Parathyroid adenoma (tissue), 2 donors: ENCODE measurements around the gene CAPS.
"Not testable (repeated sequence)": the region's sequence is repeated elsewhere in the genome, so short reads cannot be mapped to it uniquely, and the experiment has no call there.

ENCODE experiments used
- H2AFZ ChIP-seq: fragments of 300-600 bp; sonication (generic); one replicate; pipeline ENCODE4 v1.7.0; 2017; ENCODE audit warnings: antibody characterized with exemption, mild to moderate bottlenecking
- H3K27ac ChIP-seq: fragments of 300-600 bp; sonication (generic); one replicate; pipeline ENCODE4 v1.7.0; 2017
- H3K27me3 ChIP-seq: fragments of 300-600 bp; sonication (generic); one replicate; pipeline ENCODE4 v1.7.0; 2017; ENCODE audit warnings: low read length; ENCODE audit not compliant: control insufficient read depth, insufficient read depth
- H3K36me3 ChIP-seq: fragments of 300-600 bp; sonication (generic); one replicate; pipeline ENCODE4 v1.7.0; 2017; ENCODE audit warnings: low read length; ENCODE audit not compliant: control insufficient read depth, insufficient read depth
- H3K4me1 ChIP-seq: fragments of 300-600 bp; sonication (generic); one replicate; pipeline ENCODE4 v1.7.0; 2017; ENCODE audit warnings: control low read depth
- H3K4me2 ChIP-seq: fragments of 300-600 bp; sonication (generic); one replicate; pipeline ENCODE4 v1.7.0; 2017; ENCODE audit warnings: low read length
- H3K4me3 ChIP-seq: fragments of 300-600 bp; sonication (generic); one replicate; pipeline ENCODE4 v1.7.0; 2017; ENCODE audit warnings: low read depth, low read length
- H3K79me2 ChIP-seq: fragments of 300-600 bp; sonication (generic); one replicate; pipeline ENCODE4 v1.7.0; 2017; ENCODE audit warnings: control low read depth
- H3K9ac ChIP-seq: fragments of 300-600 bp; sonication (generic); one replicate; pipeline ENCODE4 v1.7.0; 2017; ENCODE audit warnings: mild to moderate bottlenecking
- H3K9me3 ChIP-seq: fragments of 300-600 bp; sonication (generic); one replicate; pipeline ENCODE4 v1.7.0; 2017; ENCODE audit warnings: low read length; ENCODE audit not compliant: control insufficient read depth
- CTCF ChIP-seq: fragments of 300-600 bp; sonication (generic); IDR thresholded peaks from one replicate; pipeline ENCODE4 v1.7.0; 2017; ENCODE audit warnings: antibody characterized with exemption, mild to moderate bottlenecking
- donor health status: primary hyperparathyroidism.

The CAPS gene

GRCh38 chr19:5870986-5871394 is 43.1 kb upstream of the CAPS start:
- no peaks in the 10 kb centered on the region for H3K27me3 ChIP-seq
- H3K27ac ChIP-seq: no peak overlapping the region

GRCh38 chr19:5873617-5874199 is 40.3 kb upstream of the CAPS start:
- Histone ChIP-seq H3K4me1 (no peaks in the 10 kb centered on the region), H3K4me3 (no peak overlapping the region), H3K4me2 (no peak overlapping the region), H3K79me2 (no peaks in the 10 kb centered on the region), H3K27me3 (no peaks in the 10 kb centered on the region), H3K36me3 (no peaks in the 10 kb centered on the region), H3K27ac (no peak overlapping the region), H2AFZ (no peak overlapping the region), H3K9me3 (no peaks in the 10 kb centered on the region), H3K9ac (no peak overlapping the region)
- TF ChIP-seq CTCF: no peak

More at GRCh38 chr19:5870986-5871394, 43.1 kb upstream of the CAPS start:
- no peak for TF ChIP-seq CTCF
- no peak overlapping the region for H3K4me2 ChIP-seq
- H3K4me1 ChIP-seq: no peaks in the 10 kb centered on the region
- no peaks in the 10 kb centered on the region for H3K36me3 ChIP-seq
- H3K9ac ChIP-seq: no peak overlapping the region
- no peaks in the 10 kb centered on the region for H3K9me3 ChIP-seq
- H3K4me3 ChIP-seq: no peak overlapping the region
- H3K79me2 ChIP-seq: no peaks in the 10 kb centered on the region
- no peak overlapping the region for H2AFZ ChIP-seq

GRCh38 chr19:5874496-5874895 is 39.6 kb upstream of the CAPS start:
- not testable (repeated sequence) for H2AFZ ChIP-seq, H3K27me3 ChIP-seq, H3K79me2 ChIP-seq, H3K36me3 ChIP-seq, H3K27ac ChIP-seq, H3K4me1 ChIP-seq, H3K9ac ChIP-seq, H3K4me3 ChIP-seq, H3K4me2 ChIP-seq, H3K9me3 ChIP-seq

GRCh38 chr19:5877427-5877826 is 36.6 kb upstream of the CAPS start:
- Histone ChIP-seq H3K9ac (no peak overlapping the region), H3K4me3 (no peak overlapping the region), H3K4me2 (no peak overlapping the region), H2AFZ (no peak overlapping the region), H3K27me3 (no peaks in the 10 kb centered on the region), H3K79me2 (no peaks in the 10 kb centered on the region), H3K36me3 (no peaks in the 10 kb centered on the region), H3K4me1 (no peaks in the 10 kb centered on the region), H3K27ac (no peak overlapping the region), H3K9me3 (no peaks in the 10 kb centered on the region)
- no peak for TF ChIP-seq CTCF

GRCh38 chr19:5877882-5878281 is 36.2 kb upstream of the CAPS start:
- Histone ChIP-seq H3K4me3 (no peak overlapping the region), H3K36me3 (no peaks in the 10 kb centered on the region), H3K9ac (no peak overlapping the region), H3K27me3 (no peaks in the 10 kb centered on the region), H3K9me3 (no peaks in the 10 kb centered on the region), H3K27ac (no peak overlapping the region), H3K4me1 (no peaks in the 10 kb centered on the region), H2AFZ (no peak overlapping the region), H3K79me2 (no peaks in the 10 kb centered on the region), H3K4me2 (no peak overlapping the region)
- no peak for TF ChIP-seq CTCF
